Activated T-cell treated with anti-CD3 and anti-CD28 coated beads, Interleukin-2, amount 50 U/mL, for 72 hours (primary cell): ENCODE data around the gene IGLL5. TPM values are rescaled to one million over a fixed set of nuclear protein-coding genes. Genes with fewer than 3 reads are reported as not detected.
"Not testable (repeated sequence)": the region's sequence is repeated elsewhere in the genome, so short reads cannot be mapped to it uniquely, and the experiment has no call there.

Source experiments
- ATAC-seq, 2 donors: fragments of 150-1000 bp; cut with Tn5 transposase; replicated peaks in 1 of 2; 2 replicates each; pipeline ENCODE4 v1.10.0; 2021; ENCODE audit warnings: moderate library complexity in 2 of 2, mild to moderate bottlenecking in 1 of 2
- DNase-seq, 2 donors: peaks; one replicate each; pipeline ENCODE4 v3.0.0; 2021 to 2022; ENCODE audit warnings: mixed read lengths in 1 of 2
- H3K27ac Mint-ChIP-seq: one replicate; pipeline ENCODE4 v1.8.0; 2022; ENCODE audit warnings: mild to moderate bottlenecking, moderate library complexity, mixed read lengths
- H3K27me3 Mint-ChIP-seq: one replicate; pipeline ENCODE4 v1.8.0; 2022; ENCODE audit warnings: low read depth, mixed read lengths
- H3K36me3 Mint-ChIP-seq, 2 donors: one replicate each; pipeline ENCODE4 v1.8.0; 2022; ENCODE audit warnings: mixed read lengths in 2 of 2, mild to moderate bottlenecking in 1 of 2; ENCODE audit not compliant: insufficient read depth in 2 of 2
- H3K4me1 Mint-ChIP-seq: one replicate; pipeline ENCODE4 v1.8.0; 2022; ENCODE audit warnings: low read depth, mixed read lengths
- H3K4me3 Mint-ChIP-seq, 2 donors: one replicate each; pipeline ENCODE4 v1.8.0; 2022; ENCODE audit warnings: mild to moderate bottlenecking in 2 of 2, mixed read lengths in 2 of 2, moderate library complexity in 2 of 2
- H3K9me3 Mint-ChIP-seq, 2 donors: one replicate each; pipeline ENCODE4 v1.8.0; 2022; ENCODE audit warnings: mixed read lengths in 2 of 2
- total RNA-seq, 2 donors: library from RNA; stranded (reverse); gene quantifications; one replicate each; pipeline ENCODE4 v1.2.3, GENCODE V29; 2022

The IGLL5 gene
- total RNA-seq, 2 donors from 2014 or later, result not detected

GRCh38 chr22:22894740-22895731, 7.4 kb downstream of the IGLL5 start:
- H3K4me3 Mint-ChIP-seq, result no peak overlapping the region
- H3K4me1 Mint-ChIP-seq, result no peaks in the 10 kb centered on the region
- no peak overlapping the region for H3K27ac Mint-ChIP-seq
- peaks cover 30% of the 10 kb centered on the region for H3K27me3 Mint-ChIP-seq
- H3K36me3 Mint-ChIP-seq, result no peaks in the 10 kb centered on the region
- DNase-seq, result no peak
- no peak for ATAC-seq
- no peaks in the 10 kb centered on the region for H3K9me3 Mint-ChIP-seq

- H3K36me3 Mint-ChIP-seq, result no peaks in the 10 kb centered on the region
- no peak overlapping the region for H3K27ac Mint-ChIP-seq
- H3K4me1 Mint-ChIP-seq, result no peaks in the 10 kb centered on the region
- DNase-seq (no peak), ATAC-seq (no peak)
- H3K4me3 Mint-ChIP-seq, result no peak overlapping the region
- H3K27me3 Mint-ChIP-seq, result peaks cover 25% of the 10 kb centered on the region
- H3K9me3 Mint-ChIP-seq, result no peaks in the 10 kb centered on the region
Observed at GRCh38 chr22:22895776-22896445, 8.3 kb downstream of the IGLL5 start.

- DNase-seq, result no peak
- no peaks in the 10 kb centered on the region for H3K36me3 Mint-ChIP-seq
- ATAC-seq, result no peak
- peaks cover 20% of the 10 kb centered on the region for H3K27me3 Mint-ChIP-seq
- no peaks in the 10 kb centered on the region for H3K9me3 Mint-ChIP-seq
- no peaks in the 10 kb centered on the region for H3K4me1 Mint-ChIP-seq
- no peak overlapping the region for H3K27ac Mint-ChIP-seq
- no peak overlapping the region for H3K4me3 Mint-ChIP-seq
Observed at GRCh38 chr22:22896601-22897000, 9.0 kb downstream of the IGLL5 start.

- ATAC-seq, result no peak
- Mint-ChIP-seq H3K27ac (no peak overlapping the region), H3K27me3 (peaks cover 19% of the 10 kb centered on the region)
Observed at GRCh38 chr22:22897091-22897490, 9.5 kb downstream of the IGLL5 start.

GRCh38 chr22:22897947-22898346, 10.3 kb downstream of the IGLL5 start:
- H3K27ac Mint-ChIP-seq, result no peak overlapping the region
- no peaks in the 10 kb centered on the region for H3K4me1 Mint-ChIP-seq
- H3K27me3 Mint-ChIP-seq, result peaks cover 10% of the 10 kb centered on the region
- ATAC-seq (no peak), DNase-seq (no peak)
- no peaks in the 10 kb centered on the region for H3K36me3 Mint-ChIP-seq
- H3K9me3 Mint-ChIP-seq, result no peaks in the 10 kb centered on the region
- H3K4me3 Mint-ChIP-seq, result no peak overlapping the region

More at GRCh38 chr22:22897091-22897490, 9.5 kb downstream of the IGLL5 start:
- Mint-ChIP-seq H3K4me1 (no peaks in the 10 kb centered on the region), H3K36me3 (no peaks in the 10 kb centered on the region), H3K9me3 (no peaks in the 10 kb centered on the region), H3K4me3 (no peak overlapping the region)
- DNase-seq, result no peak

- ATAC-seq, DNase-seq, H3K27ac Mint-ChIP-seq, H3K4me1 Mint-ChIP-seq, H3K4me3 Mint-ChIP-seq, H3K36me3 Mint-ChIP-seq, H3K9me3 Mint-ChIP-seq, H3K27me3 Mint-ChIP-seq: not testable (repeated sequence)
Observed at GRCh38 chr22:22898411-22898950, 10.9 kb downstream of the IGLL5 start.

- not testable (repeated sequence) for H3K4me1 Mint-ChIP-seq, H3K4me3 Mint-ChIP-seq, H3K27me3 Mint-ChIP-seq, DNase-seq, H3K36me3 Mint-ChIP-seq, ATAC-seq, H3K9me3 Mint-ChIP-seq, H3K27ac Mint-ChIP-seq
Observed at GRCh38 chr22:22899342-22900080, 11.9 kb downstream of the IGLL5 start.

- not testable (repeated sequence) for H3K4me3 Mint-ChIP-seq, DNase-seq, H3K4me1 Mint-ChIP-seq, H3K36me3 Mint-ChIP-seq, H3K27ac Mint-ChIP-seq, ATAC-seq, H3K9me3 Mint-ChIP-seq
- peaks cover 11% of the 10 kb centered on the region for H3K27me3 Mint-ChIP-seq
Observed at GRCh38 chr22:22900527-22901205, 13.1 kb downstream of the IGLL5 start.

GRCh38 chr22:22901578-22902218, 14.1 kb downstream of the IGLL5 start:
- DNase-seq (no peak), ATAC-seq (no peak)
- Mint-ChIP-seq H3K27ac (no peak overlapping the region), H3K27me3 (peaks cover 6% of the 10 kb centered on the region), H3K9me3 (no peaks in the 10 kb centered on the region), H3K4me1 (no peaks in the 10 kb centered on the region), H3K4me3 (no peak overlapping the region), H3K36me3 (no peaks in the 10 kb centered on the region)

GRCh38 chr22:22902247-22903001, 14.8 kb downstream of the IGLL5 start:
- ATAC-seq, result no peak
- Mint-ChIP-seq H3K27me3 (peaks cover 6% of the 10 kb centered on the region), H3K36me3 (no peaks in the 10 kb centered on the region), H3K27ac (no peak overlapping the region), H3K9me3 (no peaks in the 10 kb centered on the region), H3K4me1 (no peaks in the 10 kb centered on the region), H3K4me3 (no peak overlapping the region)
- no peak for DNase-seq

GRCh38 chr22:22903355-22903777, 15.8 kb downstream of the IGLL5 start:
- no peak overlapping the region for H3K27ac Mint-ChIP-seq
- H3K27me3 Mint-ChIP-seq, result peaks cover 6% of the 10 kb centered on the region
- H3K4me1 Mint-ChIP-seq, result no peaks in the 10 kb centered on the region
- H3K36me3 Mint-ChIP-seq, result no peaks in the 10 kb centered on the region
- H3K4me3 Mint-ChIP-seq, result no peak overlapping the region
- no peak for DNase-seq
- H3K9me3 Mint-ChIP-seq, result no peaks in the 10 kb centered on the region
- no peak for ATAC-seq
